GM21423 (cell line): ENCODE measurements around the gene ASB9.
"Not testable (repeated sequence)": the region's sequence is repeated elsewhere in the genome, so short reads cannot be mapped to it uniquely, and the experiment has no call there.

Experiments used
- ATAC-seq: cut with Tn5 transposase; IDR thresholded peaks from one replicate; pipeline ENCODE4 v1.9.1; 2021; ENCODE audit warnings: mild to moderate bottlenecking, moderate library complexity; ENCODE audit not compliant: unreplicated experiment

Gene ASB9

GRCh38 chrX:15242899-15243555 is 26.9 kb downstream of the ASB9 start:
- no peak for ATAC-seq

GRCh38 chrX:15241301-15241700 is 28.6 kb downstream of the ASB9 start:
- no peak for ATAC-seq

- no peak for ATAC-seq
Measured at GRCh38 chrX:15240414-15240813, 29.5 kb downstream of the ASB9 start.

GRCh38 chrX:15236146-15236545 is 33.7 kb downstream of the ASB9 start:
- ATAC-seq: no peak

GRCh38 chrX:15235001-15235400 is 34.9 kb downstream of the ASB9 start:
- no peak for ATAC-seq

GRCh38 chrX:15233416-15234015 is 36.4 kb downstream of the ASB9 start:
- ATAC-seq: no peak

- no peak for ATAC-seq
Measured at GRCh38 chrX:15224747-15225146, 45.1 kb downstream of the ASB9 start.

GRCh38 chrX:15221321-15221720 is 48.6 kb downstream of the ASB9 start:
- no peak for ATAC-seq

- no peak for ATAC-seq
Measured at GRCh38 chrX:15217161-15217560, 52.7 kb downstream of the ASB9 start.

GRCh38 chrX:15216280-15216679 is 53.6 kb downstream of the ASB9 start:
- ATAC-seq: no peak

- ATAC-seq: no peak
Measured at GRCh38 chrX:15215366-15215765, 54.5 kb downstream of the ASB9 start.

- no peak for ATAC-seq
Measured at GRCh38 chrX:15214588-15214987, 55.3 kb downstream of the ASB9 start.

GRCh38 chrX:15209096-15209495 is 60.8 kb downstream of the ASB9 start:
- no peak for ATAC-seq

GRCh38 chrX:15207994-15208393 is 61.9 kb downstream of the ASB9 start:
- no peak for ATAC-seq

- ATAC-seq: no peak
Measured at GRCh38 chrX:15207384-15207783, 62.5 kb downstream of the ASB9 start.

- ATAC-seq: no peak
Measured at GRCh38 chrX:15206306-15206705, 63.6 kb downstream of the ASB9 start.

- peak; percentile 73 for ATAC-seq
Measured at GRCh38 chrX:15204130-15204751, 65.6 kb downstream of the ASB9 start.

GRCh38 chrX:15203694-15204093 is 66.2 kb downstream of the ASB9 start:
- ATAC-seq: no peak

GRCh38 chrX:15202454-15203177 is 67.3 kb downstream of the ASB9 start:
- peak; percentile 35 for ATAC-seq

- ATAC-seq: no peak
Measured at GRCh38 chrX:15200871-15201270, 69.0 kb downstream of the ASB9 start.

- ATAC-seq: not testable (repeated sequence)
Measured at GRCh38 chrX:15198608-15199202, 71.2 kb downstream of the ASB9 start.
